ENCODE measurements around the gene LRRC2.
"Not testable (repeated sequence)": the region's sequence is repeated elsewhere in the genome, so short reads cannot be mapped to it uniquely, and the experiment has no call there.

LRRC2 gene

GRCh38 chr3:46566040-46566641 lies at the start of gene LRRC2:
TSS of gene LRRC2 (minus strand) at chr3:46566302. CDS start at chr3:46551591, 14,711 bp downstream.
- FAIRE-seq = no peak

- no peak for FAIRE-seq
Observed at GRCh38 chr3:46615050-46615775, 49.1 kb upstream of the LRRC2 start.

- no peak for FAIRE-seq
Observed at GRCh38 chr3:46614431-46614830, 48.3 kb upstream of the LRRC2 start.

- no peak for FAIRE-seq
Observed at GRCh38 chr3:46613313-46614005, 47.4 kb upstream of the LRRC2 start.

- no peak for FAIRE-seq
Observed at GRCh38 chr3:46612324-46612723, 46.2 kb upstream of the LRRC2 start, which contains the start of gene FAM240A. TSS of gene FAM240A (plus strand) at chr3:46612525. CDS start at chr3:46612684, 159 bp downstream.

- FAIRE-seq = no peak
Observed at GRCh38 chr3:46609944-46610722, 44.0 kb upstream of the LRRC2 start.

GRCh38 chr3:46609212-46609721 lies 43.2 kb upstream of the LRRC2 start:
- no peak for FAIRE-seq

GRCh38 chr3:46607603-46608028 lies 41.5 kb upstream of the LRRC2 start:
- FAIRE-seq = no peak

GRCh38 chr3:46604127-46604526 lies 38.0 kb upstream of the LRRC2 start:
- no peak for FAIRE-seq

GRCh38 chr3:46603446-46604046 lies 37.4 kb upstream of the LRRC2 start:
- no peak for FAIRE-seq

- no peak for FAIRE-seq
Observed at GRCh38 chr3:46599590-46599989, 33.5 kb upstream of the LRRC2 start.

GRCh38 chr3:46595819-46596314 lies 29.8 kb upstream of the LRRC2 start:
- FAIRE-seq = no peak

- no peak for FAIRE-seq
Observed at GRCh38 chr3:46594723-46595122, 28.6 kb upstream of the LRRC2 start.

- no peak for FAIRE-seq
Observed at GRCh38 chr3:46593979-46594378, 27.9 kb upstream of the LRRC2 start.

GRCh38 chr3:46593274-46593862 lies 27.3 kb upstream of the LRRC2 start:
- FAIRE-seq = no peak

- not testable (repeated sequence) for FAIRE-seq
Observed at GRCh38 chr3:46587268-46587667, 21.2 kb upstream of the LRRC2 start.

GRCh38 chr3:46586738-46587246 lies 20.7 kb upstream of the LRRC2 start:
- no peak for FAIRE-seq

- peak; percentile 100 for FAIRE-seq
Observed at GRCh38 chr3:46585799-46586693, 19.9 kb upstream of the LRRC2 start.

GRCh38 chr3:46584598-46585467 lies 18.7 kb upstream of the LRRC2 start:
- no peak for FAIRE-seq

All from islet of Langerhans (tissue), 1 donor.